HuH-7.5 (cell line): ENCODE measurements around the gene GLYATL1B.
"Not testable (repeated sequence)": the region's sequence is repeated elsewhere in the genome, so short reads cannot be mapped to it uniquely, and the experiment has no call there.

Experiments used
- DNase-seq: peaks from one replicate; pipeline ENCODE4 v3.0.0; 2011; ENCODE audit warnings: low spot score

Gene GLYATL1B

DNA sequence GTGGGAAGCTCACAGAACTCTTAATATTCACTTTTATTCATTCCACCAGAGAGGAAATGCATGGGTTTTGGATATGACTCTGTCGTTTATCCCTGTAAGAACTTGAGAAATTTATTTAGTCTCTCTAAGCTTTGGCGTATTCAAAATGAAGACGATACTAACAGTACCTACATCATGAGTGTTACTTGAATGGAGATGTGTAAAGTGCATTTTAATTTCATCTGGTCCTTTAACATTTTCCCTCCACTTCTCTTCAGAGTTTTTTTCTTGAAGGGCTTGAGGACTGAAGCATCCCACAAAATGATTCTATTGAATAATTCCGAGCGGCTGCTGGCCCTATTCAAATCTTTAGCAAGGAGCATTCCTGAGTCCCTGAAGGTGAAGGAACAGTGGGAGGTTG is at the start of gene GLYATL1B:
GLYATL1B (plus strand) TSS at position 301 of the 400 bp plus-strand sequence; CDS start at position 301, 0 bp downstream.
- not testable (repeated sequence) for DNase-seq

DNA sequence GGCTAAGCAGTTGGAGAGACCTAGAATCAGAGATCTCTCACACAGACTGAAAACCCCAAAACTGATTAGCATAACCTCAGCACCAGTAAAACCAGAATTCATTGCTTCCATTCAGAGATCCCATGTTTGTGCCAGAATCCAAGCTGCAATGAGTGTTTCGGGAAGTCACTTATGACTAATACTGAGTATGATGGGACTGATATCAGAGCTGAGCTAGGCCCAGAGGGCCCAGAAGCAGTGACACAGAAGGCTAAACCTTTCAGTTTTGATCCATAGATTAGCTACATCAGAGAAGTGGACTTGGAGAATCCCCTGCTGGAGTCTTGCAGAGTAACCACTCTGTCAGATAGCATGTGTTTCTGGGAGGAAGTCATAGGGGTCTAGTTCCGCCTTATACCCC is 49.6 kb upstream of the GLYATL1B start:
- DNase-seq = not testable (repeated sequence)

DNA sequence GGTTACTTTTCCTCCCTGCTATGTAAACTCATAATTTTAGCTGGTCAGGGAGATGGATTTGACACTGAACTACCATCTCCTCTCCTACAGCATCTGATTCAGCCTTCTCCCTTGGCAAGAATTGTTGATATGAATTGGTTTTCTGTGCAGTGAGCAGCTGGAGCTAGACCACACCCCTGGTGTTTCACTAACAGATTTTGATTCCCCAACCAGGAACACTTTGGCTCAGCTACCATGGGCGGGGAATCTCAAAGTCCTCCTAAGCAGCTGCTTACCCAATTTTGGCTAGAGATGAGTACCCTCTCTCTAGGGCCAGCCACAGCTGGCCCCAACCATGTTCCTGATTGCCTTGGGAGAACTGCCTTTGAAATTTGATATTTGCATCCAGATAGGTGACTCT is 48.7 kb upstream of the GLYATL1B start:
- DNase-seq = not testable (repeated sequence)

DNA sequence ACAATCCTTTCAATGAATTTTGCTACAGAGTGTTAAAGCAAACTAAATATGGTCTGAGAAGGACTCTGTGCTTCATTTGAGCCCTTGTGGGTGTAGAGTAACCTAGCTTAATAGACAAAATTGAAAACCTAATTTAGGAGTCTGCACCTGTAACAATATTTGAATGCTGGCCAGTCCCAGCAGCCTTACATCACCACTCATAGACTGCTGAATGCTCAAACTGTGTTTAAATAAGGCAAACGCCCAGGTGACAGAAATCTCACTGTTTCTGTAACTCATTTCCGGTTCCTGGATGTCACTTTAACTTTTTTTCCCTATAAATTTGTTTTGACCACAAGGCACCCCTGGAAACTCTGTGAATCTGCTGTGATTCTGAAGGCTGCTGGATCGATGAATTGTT is 45.5 kb upstream of the GLYATL1B start:
- no peak for DNase-seq

GRCh38 chr11:59051383-59051782 is 34.7 kb upstream of the GLYATL1B start:
- DNase-seq = not testable (repeated sequence)

DNA sequence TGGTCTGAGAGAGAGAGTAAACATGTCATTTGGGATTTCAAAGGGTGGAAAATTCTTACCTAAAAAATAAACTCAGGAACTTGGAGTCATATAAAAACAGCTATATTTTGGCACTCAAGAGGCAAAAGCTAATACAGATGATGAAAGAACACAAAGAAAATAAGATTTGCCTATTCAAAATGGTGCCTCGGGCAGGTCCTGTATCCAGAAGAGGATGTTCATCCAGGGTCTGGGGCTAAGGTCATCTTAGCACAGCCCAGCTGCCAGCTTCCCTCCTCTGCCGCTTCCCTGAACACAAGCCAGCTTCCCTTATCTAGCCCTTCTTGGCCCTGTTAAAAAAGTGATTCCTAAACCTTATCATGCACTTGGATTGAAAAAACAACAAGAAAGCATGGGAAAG is 33.8 kb upstream of the GLYATL1B start:
- DNase-seq = not testable (repeated sequence)

DNA sequence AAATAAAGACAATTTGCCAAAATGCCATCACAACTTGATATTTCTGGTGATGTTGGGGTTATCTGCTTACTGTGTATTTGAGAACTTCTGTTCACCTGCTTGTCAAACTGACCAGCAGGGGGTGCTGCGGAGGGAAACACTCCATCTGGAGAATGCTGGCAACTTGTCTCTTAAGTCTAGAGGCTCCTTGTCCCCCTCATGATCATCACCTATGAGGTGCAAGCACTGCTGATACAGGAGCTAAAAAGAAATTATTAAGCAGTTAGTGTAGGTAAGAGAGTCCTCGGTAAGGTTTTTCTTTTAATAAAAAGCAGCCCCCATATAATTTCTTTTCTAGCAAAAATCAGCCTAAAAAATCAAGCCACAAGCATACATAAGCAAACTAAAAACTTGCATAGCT is 32.7 kb upstream of the GLYATL1B start:
- DNase-seq = no peak

DNA sequence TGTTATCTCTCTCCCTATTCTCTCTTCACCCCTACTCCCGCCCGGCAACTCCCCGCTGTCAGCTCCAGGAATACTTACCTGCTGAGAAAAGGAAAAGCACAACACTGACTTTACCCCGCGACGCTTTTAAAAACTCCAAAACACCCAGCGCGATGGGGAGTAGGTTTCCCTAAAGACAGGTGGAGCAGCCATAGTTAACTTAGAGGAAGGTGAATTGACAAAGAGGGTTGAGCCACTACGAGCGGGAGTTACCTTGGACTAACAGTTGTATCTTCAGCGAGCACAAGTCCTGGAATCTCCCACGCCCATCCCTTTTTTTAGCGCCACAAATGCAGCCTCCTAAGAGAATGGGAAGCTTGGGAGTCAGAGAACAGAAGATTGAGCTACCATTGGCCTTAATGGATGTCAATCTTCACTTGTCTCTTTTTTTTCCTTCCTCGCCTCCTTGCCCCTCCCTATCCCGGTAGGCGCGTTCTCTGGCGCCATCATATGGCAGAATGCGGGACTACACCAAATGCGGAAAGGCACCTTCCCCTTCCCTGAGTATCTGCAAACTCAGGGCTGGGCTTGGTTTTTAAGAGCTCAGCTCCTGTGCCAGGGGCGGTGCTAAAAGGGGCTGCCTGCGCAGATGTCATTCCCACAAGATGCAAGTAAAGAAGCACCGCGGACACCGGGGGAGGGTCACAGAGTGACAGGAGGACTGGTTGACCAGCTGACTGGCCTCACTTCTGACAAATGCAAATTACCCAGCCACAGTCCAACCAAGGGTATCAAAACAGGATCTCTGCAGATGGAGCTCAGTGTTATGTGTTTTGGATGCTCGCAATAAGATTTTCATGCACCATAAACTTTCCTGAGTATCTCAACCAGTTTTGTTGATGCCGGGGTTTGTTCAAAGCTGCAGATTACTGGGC is 27.7 kb upstream of the GLYATL1B start:
- DNase-seq = peak; percentile 75

DNA sequence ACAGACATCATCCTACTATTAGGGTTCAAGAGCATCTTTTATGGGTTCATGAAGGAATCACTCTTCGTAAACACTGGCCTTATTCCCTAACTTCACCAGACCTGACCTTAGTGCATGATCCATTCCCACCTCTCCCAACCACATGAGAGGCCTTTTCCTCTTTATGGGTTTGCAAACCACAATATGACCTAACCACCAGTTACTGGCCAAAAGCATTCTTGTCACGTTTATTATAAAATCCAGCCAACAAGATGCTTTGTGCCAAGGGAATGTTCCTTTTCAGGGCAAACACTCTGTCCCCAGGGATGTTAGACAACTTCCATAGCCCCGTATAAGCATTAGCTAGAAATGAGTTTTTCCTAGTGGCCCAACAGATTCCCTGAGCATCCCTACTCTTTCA is 26.0 kb upstream of the GLYATL1B start:
- DNase-seq = not testable (repeated sequence)

- no peak for DNase-seq
Measured at GRCh38 chr11:59062602-59063529, 23.2 kb upstream of the GLYATL1B start.

DNA sequence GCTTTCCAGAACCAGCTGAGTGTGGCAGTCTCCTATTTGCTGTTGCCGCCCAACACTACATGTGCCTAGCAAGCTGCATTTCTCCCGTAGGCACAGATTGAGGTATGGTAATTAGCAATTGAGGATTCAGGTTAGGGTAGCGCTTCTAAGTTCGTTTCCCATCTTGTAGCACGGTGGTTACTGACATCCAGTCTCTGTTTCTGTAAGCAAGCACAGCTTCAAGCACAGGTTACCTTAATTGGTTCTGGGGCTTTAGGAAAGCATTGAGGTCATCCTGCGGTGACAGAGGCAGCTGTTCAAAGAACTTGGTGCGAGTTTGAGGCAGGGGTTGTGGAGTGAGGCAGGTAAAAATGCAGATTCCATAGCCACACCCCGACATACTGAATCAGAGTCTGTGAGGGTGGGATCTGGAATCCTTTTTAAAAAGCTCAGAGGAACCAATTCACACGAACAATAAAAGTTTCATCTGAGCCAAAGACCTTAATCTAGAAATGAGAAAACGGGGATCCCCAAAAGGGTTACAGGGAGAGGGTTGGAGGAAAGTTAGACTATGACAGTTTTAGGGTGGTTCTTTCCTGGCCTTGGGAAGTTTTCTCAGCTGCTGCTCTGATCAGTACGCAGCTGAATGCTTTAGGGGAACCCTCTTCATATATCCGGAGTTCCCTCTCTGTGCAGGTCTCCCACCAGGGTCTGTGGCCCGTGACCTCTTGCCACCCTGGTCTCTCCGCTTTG is 21.9 kb upstream of the GLYATL1B start:
- not testable (repeated sequence) for DNase-seq

DNA sequence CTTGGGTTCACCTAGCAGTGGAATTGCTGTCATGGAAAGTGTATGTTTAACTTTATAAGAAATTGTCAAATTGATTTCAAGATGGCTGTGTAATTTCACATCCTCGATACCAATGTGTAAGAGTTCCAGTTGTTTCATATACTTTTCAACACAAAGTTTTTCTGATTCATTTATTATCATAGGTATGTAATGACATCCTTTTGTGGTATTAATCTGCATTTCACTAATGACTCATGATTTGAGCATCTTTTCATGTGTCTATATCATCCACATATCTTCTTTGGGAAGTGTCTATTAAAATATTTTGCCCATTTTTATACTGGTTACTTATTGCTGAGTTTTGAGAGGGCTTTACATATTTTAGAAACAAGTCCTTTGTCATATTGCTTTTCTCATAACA is 17.0 kb upstream of the GLYATL1B start:
- DNase-seq = no peak

DNA sequence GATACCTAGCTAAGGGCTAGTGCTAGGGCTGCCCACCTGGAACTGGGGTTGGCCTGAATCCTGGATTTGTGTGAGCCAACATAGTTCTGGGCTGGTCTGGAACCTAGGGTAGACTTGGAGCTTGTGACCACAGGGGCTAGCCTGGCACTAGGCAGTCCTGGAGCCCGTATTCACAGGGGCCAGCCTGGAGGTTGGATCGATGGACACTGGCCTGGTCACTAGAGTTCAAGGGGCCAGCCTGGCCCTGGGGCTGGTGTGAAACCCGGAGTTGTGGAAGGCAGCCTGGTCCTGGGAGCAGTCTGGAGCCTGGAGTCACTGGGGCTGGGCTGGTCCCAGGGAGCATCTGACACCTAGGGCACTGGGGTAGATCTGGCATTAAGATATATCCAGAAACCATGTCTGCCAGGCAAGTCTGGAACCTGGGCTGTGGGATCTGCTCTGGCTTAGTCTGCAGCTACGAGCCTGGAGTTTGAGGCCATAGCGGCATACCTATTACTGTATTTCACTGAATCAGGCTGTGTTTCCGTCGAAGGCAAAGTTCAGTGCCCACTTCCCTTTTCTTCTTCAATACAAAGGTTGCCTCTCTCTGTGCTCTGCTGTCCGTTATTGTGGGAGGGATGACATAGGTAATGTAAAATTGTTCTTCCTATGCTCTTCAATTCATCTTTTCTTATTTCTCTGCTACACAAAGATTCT is 9.1 kb upstream of the GLYATL1B start:
- no peak for DNase-seq

DNA sequence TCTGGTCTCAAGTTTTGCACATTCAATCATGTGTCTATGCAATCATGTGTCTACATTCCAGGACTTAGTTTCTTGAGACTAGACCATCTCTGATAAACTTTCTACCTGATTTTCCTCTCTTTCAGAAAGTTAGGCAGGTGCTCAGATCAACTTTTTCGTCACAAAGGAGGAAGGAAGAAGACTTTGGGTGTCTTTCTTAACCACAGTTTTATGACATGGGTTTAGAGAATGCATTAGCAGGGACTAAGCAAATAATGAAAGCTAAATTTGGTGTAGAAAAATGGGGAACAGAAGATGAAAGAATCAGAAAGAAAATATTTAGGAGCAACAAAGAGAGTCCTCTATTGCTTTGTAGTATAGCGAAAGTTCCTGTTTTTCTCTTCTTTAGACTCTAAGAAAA is 7.7 kb upstream of the GLYATL1B start:
- DNase-seq = no peak

DNA sequence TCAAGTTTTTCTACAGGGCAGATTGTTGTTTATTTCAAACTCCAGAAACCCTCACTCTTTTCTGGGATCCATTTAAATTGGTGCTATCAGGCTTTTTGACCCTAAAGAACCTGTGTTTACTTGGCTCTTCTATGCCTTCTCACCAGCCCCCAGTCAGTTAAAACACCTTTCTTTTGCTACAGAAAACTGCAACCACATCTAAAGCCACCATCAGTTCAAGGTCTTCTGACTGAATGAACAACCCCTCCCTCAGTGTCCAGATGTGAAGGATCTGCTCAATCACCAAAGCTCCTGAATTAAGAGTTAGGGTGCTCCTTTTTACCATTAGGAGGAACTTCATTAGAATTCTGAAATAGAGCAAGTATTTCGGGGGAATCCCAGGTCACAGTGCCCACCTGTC is 7.0 kb upstream of the GLYATL1B start:
- no peak for DNase-seq

GRCh38 chr11:59080421-59080820 is 5.7 kb upstream of the GLYATL1B start:
- DNase-seq = not testable (repeated sequence)

GRCh38 chr11:59081430-59082020 is 4.6 kb upstream of the GLYATL1B start:
- DNase-seq = not testable (repeated sequence)

DNA sequence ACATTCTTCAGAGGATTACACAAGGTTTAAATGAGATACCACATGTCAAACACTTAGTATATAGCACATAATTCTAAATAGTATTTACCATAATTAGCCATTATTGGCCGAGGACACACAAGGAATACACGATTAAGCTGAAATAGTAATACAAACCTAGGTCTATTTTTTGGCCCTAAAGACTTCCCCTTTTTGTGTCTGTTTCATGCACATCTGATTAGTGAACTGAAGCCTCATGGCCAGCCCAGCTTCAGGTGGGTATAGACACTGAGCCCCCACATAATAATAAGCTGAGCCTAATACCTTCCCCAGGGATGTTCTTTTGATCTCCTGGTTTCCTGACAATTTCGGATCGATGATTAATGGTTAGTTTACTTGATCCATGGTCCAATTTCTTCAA is 2.1 kb downstream of the GLYATL1B start:
- no peak for DNase-seq

- DNase-seq = not testable (repeated sequence)
Measured at GRCh38 chr11:59093576-59093975, 7.5 kb downstream of the GLYATL1B start.

DNA sequence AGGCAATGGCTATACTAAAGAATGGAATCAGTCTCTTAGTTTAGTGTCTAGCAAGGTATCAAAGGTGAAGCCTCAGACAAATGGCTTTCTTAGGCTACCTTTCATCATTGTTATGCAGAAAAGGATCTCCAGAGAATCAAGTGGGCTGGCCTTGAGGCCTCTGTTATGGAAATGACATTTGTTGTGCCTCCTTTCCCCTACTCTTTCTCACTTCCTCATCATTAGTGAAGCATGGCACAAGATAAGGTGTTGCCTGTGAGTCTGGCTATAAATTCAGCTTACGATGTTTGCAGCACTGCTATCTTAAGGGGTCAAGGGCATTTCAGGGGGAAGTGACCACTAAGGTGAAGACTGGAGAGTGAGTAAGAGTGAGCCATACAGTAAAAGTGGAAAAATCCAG is 9.1 kb downstream of the GLYATL1B start:
- not testable (repeated sequence) for DNase-seq
